ENCODE results near the gene MVB12B.

DNA sequence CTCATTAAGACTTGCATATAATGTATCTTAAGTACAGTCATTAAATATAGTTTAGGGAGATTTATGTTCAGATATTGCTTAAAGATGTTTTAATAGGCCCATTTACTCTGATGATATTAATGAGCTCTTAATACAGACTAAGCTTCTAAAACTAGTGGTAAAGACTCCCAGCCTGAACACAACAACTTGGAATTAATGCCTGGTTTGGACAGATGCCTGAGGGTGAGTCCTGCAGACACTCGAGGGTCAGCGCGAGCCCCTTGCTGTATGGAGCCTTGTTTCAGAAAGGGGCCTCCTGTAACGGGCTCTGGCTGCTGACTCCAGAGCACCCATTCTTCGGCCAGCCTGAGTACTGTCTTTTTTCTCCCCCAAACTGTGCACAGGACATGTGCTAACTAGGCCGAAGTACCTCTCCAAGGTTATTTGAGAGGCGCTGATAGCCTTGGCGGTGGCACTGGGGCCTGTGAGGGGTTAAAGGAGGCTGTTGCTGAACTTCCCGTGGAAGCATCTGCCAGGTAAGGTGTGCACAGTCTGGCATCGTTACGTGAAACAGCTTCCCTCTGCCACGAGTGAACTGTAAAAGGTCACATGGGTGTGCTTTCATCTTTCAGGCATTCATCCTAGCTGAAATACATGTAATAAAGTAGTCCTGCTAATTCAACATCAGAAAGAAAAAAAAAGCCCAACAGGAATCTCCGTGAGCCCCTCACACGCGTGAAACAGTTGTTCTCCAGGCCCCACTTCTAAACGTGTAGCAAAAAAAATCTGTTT is 113.4 kb downstream of the MVB12B start:
- TF ChIP-seq, protein P1, sequence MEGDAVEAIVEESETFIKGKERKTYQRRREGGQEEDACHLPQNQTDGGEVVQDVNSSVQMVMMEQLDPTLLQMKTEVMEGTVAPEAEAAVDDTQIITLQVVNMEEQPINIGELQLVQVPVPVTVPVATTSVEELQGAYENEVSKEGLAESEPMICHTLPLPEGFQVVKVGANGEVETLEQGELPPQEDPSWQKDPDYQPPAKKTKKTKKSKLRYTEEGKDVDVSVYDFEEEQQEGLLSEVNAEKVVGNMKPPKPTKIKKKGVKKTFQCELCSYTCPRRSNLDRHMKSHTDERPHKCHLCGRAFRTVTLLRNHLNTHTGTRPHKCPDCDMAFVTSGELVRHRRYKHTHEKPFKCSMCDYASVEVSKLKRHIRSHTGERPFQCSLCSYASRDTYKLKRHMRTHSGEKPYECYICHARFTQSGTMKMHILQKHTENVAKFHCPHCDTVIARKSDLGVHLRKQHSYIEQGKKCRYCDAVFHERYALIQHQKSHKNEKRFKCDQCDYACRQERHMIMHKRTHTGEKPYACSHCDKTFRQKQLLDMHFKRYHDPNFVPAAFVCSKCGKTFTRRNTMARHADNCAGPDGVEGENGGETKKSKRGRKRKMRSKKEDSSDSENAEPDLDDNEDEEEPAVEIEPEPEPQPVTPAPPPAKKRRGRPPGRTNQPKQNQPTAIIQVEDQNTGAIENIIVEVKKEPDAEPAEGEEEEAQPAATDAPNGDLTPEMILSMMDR (IDR thresholded peaks at IDR 0.05; ENCODE audit: low read depth, low read length) = no peak
- TF ChIP-seq EZH2phosphoT487 (IDR thresholded peaks at IDR 0.05; ENCODE audit: low read depth) = no peak

All from OCI-LY3 (cell line).